GM12892 (cell line): ENCODE data around the gene DNAH11.
"Not testable (repeated sequence)": the region's sequence is repeated elsewhere in the genome, so short reads cannot be mapped to it uniquely, and the experiment has no call there.

Source experiments
- POLR2A ChIP-seq: IDR thresholded peaks from 2 replicates; pipeline ENCODE4 v1.6.1; 2011; ENCODE audit warnings: low read depth, low read length, control low read depth
- POLR2AphosphoS5 ChIP-seq: IDR thresholded peaks from 2 replicates; pipeline ENCODE4 v1.6.1; 2011; ENCODE audit warnings: low read depth, low read length, control low read depth
- TAF1 ChIP-seq: IDR thresholded peaks from 2 replicates; pipeline ENCODE4 v1.6.1; 2011; ENCODE audit warnings: low read depth, mild to moderate bottlenecking, control low read depth, low read length, borderline replicate concordance

GRCh38 chr7:21691146-21691545 lies 148.3 kb downstream of the DNAH11 start:
- not testable (repeated sequence) for TF ChIP-seq TAF1, POLR2AphosphoS5, POLR2A
